GM19238 (cell line): ENCODE results near the gene VPS8.

Source experiments
- DNase-seq: peaks from one replicate; pipeline ENCODE4 v3.0.0; 2011; ENCODE audit warnings: low spot score; ENCODE audit not compliant: insufficient read length

VPS8 gene

GRCh38 chr3:184784731-184785500 lies 27.1 kb upstream of the VPS8 start:
- DNase-seq, result no peak

GRCh38 chr3:184785890-184786279 lies 26.1 kb upstream of the VPS8 start:
- DNase-seq, result no peak

GRCh38 chr3:184786280-184786941 lies 25.6 kb upstream of the VPS8 start:
- DNase-seq, result peak; percentile 23

- no peak for DNase-seq
These were observed 23.2 kb upstream of the VPS8 start for GRCh38 chr3:184788751-184789150.

- no peak for DNase-seq
These were observed 22.5 kb upstream of the VPS8 start for GRCh38 chr3:184789314-184789998.

GRCh38 chr3:184791171-184791570 lies 20.8 kb upstream of the VPS8 start:
- DNase-seq, result no peak

GRCh38 chr3:184795522-184796190 lies 16.3 kb upstream of the VPS8 start:
- no peak for DNase-seq

GRCh38 chr3:184796551-184796950 lies 15.4 kb upstream of the VPS8 start:
- DNase-seq, result no peak

- DNase-seq, result no peak
These were observed 15.0 kb upstream of the VPS8 start for GRCh38 chr3:184796954-184797353.

GRCh38 chr3:184798120-184798519 lies 13.8 kb upstream of the VPS8 start:
- DNase-seq, result no peak

- no peak for DNase-seq
These were observed 11.5 kb upstream of the VPS8 start for GRCh38 chr3:184800349-184800930.

GRCh38 chr3:184801241-184801785 lies 10.7 kb upstream of the VPS8 start:
- no peak for DNase-seq

- no peak for DNase-seq
These were observed 9.8 kb upstream of the VPS8 start for GRCh38 chr3:184802150-184802549.

GRCh38 chr3:184804801-184805200 lies 7.2 kb upstream of the VPS8 start:
- no peak for DNase-seq

- no peak for DNase-seq
These were observed 6.5 kb upstream of the VPS8 start for GRCh38 chr3:184805351-184806038.

GRCh38 chr3:184806567-184807271 lies 5.2 kb upstream of the VPS8 start:
- DNase-seq, result no peak

GRCh38 chr3:184807549-184807948 lies 4.4 kb upstream of the VPS8 start:
- no peak for DNase-seq

GRCh38 chr3:184808021-184808420 lies 3.9 kb upstream of the VPS8 start:
- no peak for DNase-seq

GRCh38 chr3:184810146-184810545 lies 1.8 kb upstream of the VPS8 start:
- no peak for DNase-seq

- DNase-seq, result no peak
These were observed 932 bp upstream of the VPS8 start for GRCh38 chr3:184811034-184811433.
